IMR-90 (cell line): ENCODE data around the gene ARF6. TPM values are rescaled to one million over a fixed set of nuclear protein-coding genes. Genes with fewer than 3 reads are reported as not detected.

Experiments
- ATAC-seq: fragments of 200-7000 bp; cut with Tn5 transposase; 2 replicates; pipeline ENCODE4 v1.9.1; 2020; ENCODE audit warnings: low read depth, mild to moderate bottlenecking, moderate library complexity
- BruUV-seq: library from RNA; stranded (reverse); fragments of 400-500 nt; replicated peaks from 2 replicates; lab custom pipeline; 2021; lab: Mats Ljungman, UMichigan
- CTCF ChIA-PET: fragments of 300-600 bp; formaldehyde crosslinking; extraction: SDS; loops from one replicate; lab custom pipeline; 2021; ENCODE audit warnings: antibody characterized with exemption; lab: Yijun Ruan, JAX
- POLR2A ChIA-PET: fragments of 300-600 bp; sonication (Branson Sonifier 250); formaldehyde crosslinking; loops from one replicate; lab custom pipeline; 2022; ENCODE audit warnings: antibody characterized with exemption; ENCODE audit not compliant: unreplicated experiment; lab: Charles Lee
- DNase-seq: peaks from one replicate; pipeline ENCODE4 v3.0.0; 2013
- H2AFZ ChIP-seq: replicated peaks from 2 replicates; pipeline ENCODE3; 2013; ENCODE audit warnings: low read length, mild to moderate bottlenecking; ENCODE audit not compliant: poor library complexity
- H2AK5ac ChIP-seq: 2 replicates; pipeline ENCODE4 v1.6.1; 2013; ENCODE audit warnings: low read depth, low read length, inconsistent platforms
- H2AK9ac ChIP-seq: replicated peaks from 2 replicates; pipeline ENCODE3; 2013; ENCODE audit warnings: mild to moderate bottlenecking, low read depth, low read length, moderate library complexity; ENCODE audit not compliant: poor library complexity
- H2BK120ac ChIP-seq: 2 replicates; pipeline ENCODE4 v1.6.1; 2013; ENCODE audit warnings: low read depth, low read length, inconsistent platforms
- H2BK15ac ChIP-seq: 3 replicates; pipeline ENCODE4 v1.6.1; 2013; ENCODE audit warnings: low read depth, low read length, inconsistent platforms
- H2BK20ac ChIP-seq: 2 replicates; pipeline ENCODE4 v1.6.1; 2013; ENCODE audit warnings: low read depth, mild to moderate bottlenecking, inconsistent platforms, low read length, moderate library complexity
- H2BK5ac ChIP-seq: 2 replicates; pipeline ENCODE4 v1.6.1; 2013; ENCODE audit warnings: mild to moderate bottlenecking, low read depth, low read length, inconsistent platforms; ENCODE audit not compliant: poor library complexity, severe bottlenecking
- H3K14ac ChIP-seq: replicated peaks from 2 replicates; pipeline ENCODE4 v1.6.1; 2013; ENCODE audit warnings: low read depth, low read length, inconsistent platforms
- H3K18ac ChIP-seq: 2 replicates; pipeline ENCODE4 v1.6.1; 2013; ENCODE audit warnings: low read depth, low read length, control low read depth
- H3K23ac ChIP-seq: 2 replicates; pipeline ENCODE4 v1.6.1; 2013; ENCODE audit warnings: low read depth, low read length, inconsistent platforms
- H3K27ac ChIP-seq: 2 replicates; pipeline ENCODE4 v1.5.1; 2013; ENCODE audit warnings: mild to moderate bottlenecking, control low read depth, low read length; ENCODE audit not compliant: insufficient read depth
- H3K27me3 ChIP-seq: 2 replicates; pipeline ENCODE4 v1.6.1; 2013; ENCODE audit warnings: low read length; ENCODE audit not compliant: control insufficient read depth, insufficient read depth
- H3K36me3 ChIP-seq: 2 replicates; pipeline ENCODE4 v1.6.1; 2013; ENCODE audit warnings: low read length, mixed read lengths; ENCODE audit not compliant: control insufficient read depth, insufficient read depth
- H3K4ac ChIP-seq: 2 replicates; pipeline ENCODE4 v1.6.1; 2013; ENCODE audit warnings: low read depth, low read length, inconsistent platforms
- H3K4me1 ChIP-seq: 2 replicates; pipeline ENCODE4 v1.6.1; 2013; ENCODE audit warnings: low read length, mixed read lengths; ENCODE audit not compliant: control insufficient read depth, insufficient read depth
- H3K4me2 ChIP-seq: 2 replicates; pipeline ENCODE4 v1.6.1; 2013; ENCODE audit warnings: low read depth, mild to moderate bottlenecking, control low read depth, low read length, moderate library complexity
- H3K4me3 ChIP-seq: 2 replicates; pipeline ENCODE4 v1.5.1; 2013; ENCODE audit warnings: low read depth, mild to moderate bottlenecking, control low read depth, low read length, moderate library complexity; ENCODE audit not compliant: insufficient read depth
- H3K56ac ChIP-seq: 2 replicates; pipeline ENCODE4 v1.6.1; 2013; ENCODE audit warnings: low read length, inconsistent platforms; ENCODE audit not compliant: insufficient read depth; ENCODE audit errors: extremely low read depth
- H3K79me1 ChIP-seq, 2 experiments: 2 replicates each; pipeline ENCODE4 v1.6.1; 2013; ENCODE audit warnings: low read length in 2 of 2, inconsistent platforms in 1 of 2, low read depth in 1 of 2
- H3K9ac ChIP-seq: 2 replicates; pipeline ENCODE4 v1.6.1; 2013; ENCODE audit warnings: low read depth, low read length, control low read depth
- H3K9me1 ChIP-seq: 2 replicates; pipeline ENCODE4 v1.6.1; 2013; ENCODE audit warnings: low read length, inconsistent platforms; ENCODE audit not compliant: insufficient read depth
- H3K9me3 ChIP-seq: 2 replicates; pipeline ENCODE4 v1.6.1; 2013; ENCODE audit warnings: low read length; ENCODE audit not compliant: control insufficient read depth, insufficient read depth
- H4K20me1 ChIP-seq: 2 replicates; pipeline ENCODE4 v1.6.1; 2013; ENCODE audit warnings: low read length, inconsistent platforms; ENCODE audit not compliant: insufficient read depth
- H4K5ac ChIP-seq: 2 replicates; pipeline ENCODE4 v1.6.1; 2013; ENCODE audit warnings: mild to moderate bottlenecking, low read depth, low read length, control low read depth
- H4K8ac ChIP-seq, 2 experiments: 2 replicates each; pipeline ENCODE4 v1.6.1; 2013; ENCODE audit warnings: low read depth in 2 of 2, low read length in 2 of 2, control low read depth in 1 of 2, inconsistent platforms in 1 of 2
- H4K91ac ChIP-seq: 2 replicates; pipeline ENCODE4 v1.6.1; 2013; ENCODE audit warnings: low read depth, low read length, inconsistent platforms; ENCODE audit not compliant: insufficient read depth
- CEBPB ChIP-seq: IDR thresholded peaks from 2 replicates; pipeline ENCODE4 v1.6.1; 2012; ENCODE audit warnings: low read depth, low read length, improper control_type of control experiment
- CHD1 ChIP-seq: IDR thresholded peaks from 2 replicates; pipeline ENCODE4 v1.6.1; 2012; ENCODE audit warnings: low read depth, low read length, improper control_type of control experiment
- MAFK ChIP-seq: IDR thresholded peaks from 2 replicates; pipeline ENCODE4 v1.6.1; 2012; ENCODE audit warnings: low read depth, low read length, improper control_type of control experiment
- MAZ ChIP-seq: IDR thresholded peaks from 2 replicates; pipeline ENCODE4 v1.6.1; 2012; ENCODE audit warnings: low read depth, mild to moderate bottlenecking, low read length, improper control_type of control experiment, moderate library complexity, borderline replicate concordance
- MXI1 ChIP-seq: IDR thresholded peaks from 2 replicates; pipeline ENCODE4 v1.6.1; 2012; ENCODE audit warnings: low read depth, mild to moderate bottlenecking, low read length, moderate library complexity, borderline replicate concordance
- RAD21 ChIP-seq: IDR thresholded peaks from 2 replicates; pipeline ENCODE4 v1.6.1; 2012; ENCODE audit warnings: low read length, improper control_type of control experiment
- WGBS, 2 experiments: methylation state at CpG; one replicate each; pipeline versions ENCODE4 v1.1.5 to v1.1.7; 2013; ENCODE audit warnings: missing lambda C conversion rate in 2 of 2; ENCODE audit not compliant: insufficient read length in 1 of 2; ENCODE audit errors: extremely low coverage in 2 of 2; 5-methylcytosine and 5-hydroxymethylcytosine counted together
- dilution Hi-C: fragments of 300-500 bp; cut with HindIII; formaldehyde crosslinking; loops from one replicate; pipeline ENCODE4 v1.14.3; 2018; ENCODE audit warnings: low sequenced_read_pairs; ENCODE audit not compliant: unreplicated experiment
- in situ Hi-C: fragments of 300-500 bp; cut with MboI; formaldehyde crosslinking; loops from 3 replicates; pipeline ENCODE4 v1.14.3; 2019; ENCODE audit warnings: low sequenced_read_pairs, inconsistent platforms, mixed read lengths
- intact Hi-C: fragments of 100-400 bp; cut with micrococcal nuclease; formaldehyde crosslinking; loops from 2 replicates; pipeline ENCODE4 v1.10.0; 2022
- polyA plus RNA-seq, 3 experiments: library from polyadenylated mRNA; depleted of rRNA; stranded (reverse); fragments of >200 nt; gene quantifications; 2 replicates each; pipeline ENCODE4 v1.2.3, GENCODE V29; 2012; ENCODE audit warnings: low replicate concordance in 1 of 3
- total RNA-seq: library from RNA; depleted of rRNA; stranded (reverse); fragments of >200 nt; gene quantifications from 2 replicates; pipeline ENCODE4 v1.2.3, GENCODE V29; 2012
- TF ChIP-seq, protein P1 (sequence below): conservative IDR thresholded peaks from 2 replicates; pipeline ENCODE4 v1.5.1; 2012; ENCODE audit warnings: mild to moderate bottlenecking, low read depth, low read length, improper control_type of control experiment
- TF ChIP-seq, protein P2 (sequence below): fragments of 150-350 bp; IDR thresholded peaks from 2 replicates; pipeline ENCODE4 v1.6.1; 2016; ENCODE audit warnings: low read depth, mild to moderate bottlenecking, low read length, moderate library complexity, borderline replicate concordance
- TF ChIP-seq, protein P3 (sequence below): fragments of 150-350 bp; IDR thresholded peaks from 2 replicates; pipeline ENCODE4 v1.6.1; 2017; ENCODE audit warnings: mild to moderate bottlenecking, antibody characterized with exemption, low read length, low read depth

ARF6 gene
- total and polyA plus RNA-seq, 2 of the 4 experiments (the other 2 are of a cell fraction): 32.1 to 40.1 TPM

DNA sequence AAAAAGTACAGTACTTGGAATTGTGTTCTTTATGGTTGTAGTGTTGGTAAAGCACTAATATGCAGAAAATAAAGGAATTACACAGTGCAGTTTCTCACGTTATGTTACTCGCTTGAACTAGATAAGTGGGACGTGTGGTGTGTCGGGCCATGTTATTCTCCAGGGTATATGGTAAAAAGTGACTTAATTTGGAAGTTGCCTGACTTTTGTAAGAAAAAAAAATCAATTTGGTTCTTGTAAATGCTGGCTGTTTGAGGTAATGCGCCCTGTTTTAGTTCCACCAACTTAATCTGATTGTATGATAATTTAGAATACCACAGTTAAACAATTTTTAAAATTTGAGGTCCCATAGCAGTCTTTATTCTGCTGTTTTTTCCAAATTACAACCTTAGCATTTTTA is 4.1 kb downstream of the ARF6 start:
- Histone ChIP-seq H3K4me3 (no peak overlapping the region; the same call in 1 of the 2 replicates), H3K4ac (no peak overlapping the region), H4K5ac (no peak overlapping the region), H3K36me3 (peaks cover 5% of the 10 kb centered on the region), H4K20me1 (peaks cover 48% of the 10 kb centered on the region), H3K9me1 (peaks cover 5% of the 10 kb centered on the region; the same call in 1 of the 2 replicates), H2BK15ac (no peak overlapping the region), H4K91ac (no peak overlapping the region), H3K14ac (peak overlapping the region; percentile 55; the same call in 1 of the 2 replicates), H2BK5ac (no peak overlapping the region), H3K23ac (peak overlapping the region; percentile 79), H4K8ac (no peak overlapping the region), H2AK5ac (no peak overlapping the region), H3K27me3 (no peaks in the 10 kb centered on the region), H3K27ac (no peak overlapping the region), H3K4me1 (peaks cover 2% of the 10 kb centered on the region; the same call in 1 of the 2 replicates), H3K9ac (peak overlapping the region; percentile 47; the same call in 1 of the 2 replicates), H3K56ac (no peak overlapping the region), H2AFZ (no peak overlapping the region), H3K4me2 (peak overlapping the region; percentile 79), H3K9me3 (no peaks in the 10 kb centered on the region), H2BK120ac (no peak overlapping the region), H3K18ac (no peak overlapping the region), H2AK9ac (no peak overlapping the region), H2BK20ac (no peak overlapping the region), H3K79me1 (peaks cover 3 to 18% of the 10 kb centered on the region in 2 experiments)
- ChIA-PET POLR2A (no interaction called here), CTCF (no interaction called here)
- intact Hi-C loops (no loop called here), dilution Hi-C loops (no loop called here), in situ Hi-C loops (no loop called here)
- 74% methylated on average over 4 of the region's 5 CpGs; no CpG with 5 or more reads in 1 of the 2 experiments for WGBS, 2 experiments
- DNase-seq (no peak), ATAC-seq (no peak)
- TF ChIP-seq, protein P1, sequence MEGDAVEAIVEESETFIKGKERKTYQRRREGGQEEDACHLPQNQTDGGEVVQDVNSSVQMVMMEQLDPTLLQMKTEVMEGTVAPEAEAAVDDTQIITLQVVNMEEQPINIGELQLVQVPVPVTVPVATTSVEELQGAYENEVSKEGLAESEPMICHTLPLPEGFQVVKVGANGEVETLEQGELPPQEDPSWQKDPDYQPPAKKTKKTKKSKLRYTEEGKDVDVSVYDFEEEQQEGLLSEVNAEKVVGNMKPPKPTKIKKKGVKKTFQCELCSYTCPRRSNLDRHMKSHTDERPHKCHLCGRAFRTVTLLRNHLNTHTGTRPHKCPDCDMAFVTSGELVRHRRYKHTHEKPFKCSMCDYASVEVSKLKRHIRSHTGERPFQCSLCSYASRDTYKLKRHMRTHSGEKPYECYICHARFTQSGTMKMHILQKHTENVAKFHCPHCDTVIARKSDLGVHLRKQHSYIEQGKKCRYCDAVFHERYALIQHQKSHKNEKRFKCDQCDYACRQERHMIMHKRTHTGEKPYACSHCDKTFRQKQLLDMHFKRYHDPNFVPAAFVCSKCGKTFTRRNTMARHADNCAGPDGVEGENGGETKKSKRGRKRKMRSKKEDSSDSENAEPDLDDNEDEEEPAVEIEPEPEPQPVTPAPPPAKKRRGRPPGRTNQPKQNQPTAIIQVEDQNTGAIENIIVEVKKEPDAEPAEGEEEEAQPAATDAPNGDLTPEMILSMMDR: no peak
- TF ChIP-seq, protein P2, sequence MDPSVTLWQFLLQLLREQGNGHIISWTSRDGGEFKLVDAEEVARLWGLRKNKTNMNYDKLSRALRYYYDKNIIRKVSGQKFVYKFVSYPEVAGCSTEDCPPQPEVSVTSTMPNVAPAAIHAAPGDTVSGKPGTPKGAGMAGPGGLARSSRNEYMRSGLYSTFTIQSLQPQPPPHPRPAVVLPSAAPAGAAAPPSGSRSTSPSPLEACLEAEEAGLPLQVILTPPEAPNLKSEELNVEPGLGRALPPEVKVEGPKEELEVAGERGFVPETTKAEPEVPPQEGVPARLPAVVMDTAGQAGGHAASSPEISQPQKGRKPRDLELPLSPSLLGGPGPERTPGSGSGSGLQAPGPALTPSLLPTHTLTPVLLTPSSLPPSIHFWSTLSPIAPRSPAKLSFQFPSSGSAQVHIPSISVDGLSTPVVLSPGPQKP: no peak
- TF ChIP-seq RAD21 (no peak), MXI1 (no peak), MAFK (no peak), MAZ (no peak), CEBPB (no peak), CHD1 (no peak)
- TF ChIP-seq, protein P3, sequence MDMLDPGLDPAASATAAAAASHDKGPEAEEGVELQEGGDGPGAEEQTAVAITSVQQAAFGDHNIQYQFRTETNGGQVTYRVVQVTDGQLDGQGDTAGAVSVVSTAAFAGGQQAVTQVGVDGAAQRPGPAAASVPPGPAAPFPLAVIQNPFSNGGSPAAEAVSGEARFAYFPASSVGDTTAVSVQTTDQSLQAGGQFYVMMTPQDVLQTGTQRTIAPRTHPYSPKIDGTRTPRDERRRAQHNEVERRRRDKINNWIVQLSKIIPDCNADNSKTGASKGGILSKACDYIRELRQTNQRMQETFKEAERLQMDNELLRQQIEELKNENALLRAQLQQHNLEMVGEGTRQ: no peak
- BruUV-seq: no TSS peak
